OCI-LY7 (cell line): Measurements from ENCODE around the gene PRODH.

ENCODE experiments used
- EZH2phosphoT487 ChIP-seq: fragments of 200-600 bp; sonication (generic); IDR thresholded peaks from 2 replicates; pipeline ENCODE4 v1.6.1; 2018; ENCODE audit warnings: low read depth, borderline replicate concordance, mild to moderate bottlenecking, mixed run types, antibody characterized with exemption, low read length, moderate library complexity, mixed read lengths
- TF ChIP-seq, protein P1 (sequence below): fragments of 200-600 bp; sonication (generic); conservative IDR thresholded peaks from 2 replicates; pipeline ENCODE4 v1.5.1; 2014; ENCODE audit warnings: mild to moderate bottlenecking, antibody characterized with exemption, low read length, moderate library complexity, mixed read lengths

DNA sequence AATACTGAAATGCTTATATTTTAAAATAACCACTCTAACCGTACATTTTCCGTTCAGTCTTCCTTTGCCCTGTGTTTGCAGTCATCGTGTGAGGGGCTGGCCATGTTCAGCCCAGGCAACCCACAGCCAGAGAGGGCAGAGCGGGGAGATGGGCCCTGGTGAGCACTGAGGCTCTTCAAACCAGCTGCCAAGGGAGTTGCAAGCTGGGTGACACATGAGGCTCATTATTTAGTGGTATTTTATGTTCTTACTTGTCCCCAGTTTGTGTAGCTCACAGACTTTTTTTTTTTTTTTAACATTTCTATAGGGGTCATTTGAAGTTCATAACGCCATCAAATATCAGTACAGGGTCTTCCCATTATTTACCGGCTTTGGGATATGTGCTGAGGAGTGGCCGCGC, 48.0 kb downstream of the PRODH start:
- TF ChIP-seq, protein P1, sequence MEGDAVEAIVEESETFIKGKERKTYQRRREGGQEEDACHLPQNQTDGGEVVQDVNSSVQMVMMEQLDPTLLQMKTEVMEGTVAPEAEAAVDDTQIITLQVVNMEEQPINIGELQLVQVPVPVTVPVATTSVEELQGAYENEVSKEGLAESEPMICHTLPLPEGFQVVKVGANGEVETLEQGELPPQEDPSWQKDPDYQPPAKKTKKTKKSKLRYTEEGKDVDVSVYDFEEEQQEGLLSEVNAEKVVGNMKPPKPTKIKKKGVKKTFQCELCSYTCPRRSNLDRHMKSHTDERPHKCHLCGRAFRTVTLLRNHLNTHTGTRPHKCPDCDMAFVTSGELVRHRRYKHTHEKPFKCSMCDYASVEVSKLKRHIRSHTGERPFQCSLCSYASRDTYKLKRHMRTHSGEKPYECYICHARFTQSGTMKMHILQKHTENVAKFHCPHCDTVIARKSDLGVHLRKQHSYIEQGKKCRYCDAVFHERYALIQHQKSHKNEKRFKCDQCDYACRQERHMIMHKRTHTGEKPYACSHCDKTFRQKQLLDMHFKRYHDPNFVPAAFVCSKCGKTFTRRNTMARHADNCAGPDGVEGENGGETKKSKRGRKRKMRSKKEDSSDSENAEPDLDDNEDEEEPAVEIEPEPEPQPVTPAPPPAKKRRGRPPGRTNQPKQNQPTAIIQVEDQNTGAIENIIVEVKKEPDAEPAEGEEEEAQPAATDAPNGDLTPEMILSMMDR = no peak
- TF ChIP-seq EZH2phosphoT487 = no peak
